Activated T-cell treated with anti-CD3 and anti-CD28 coated beads for 4 hours (primary cell): ENCODE measurements around the gene PDLIM4.

Experiments
- DNase-seq: peaks from one replicate; pipeline ENCODE4 v3.0.0-alpha.2; 2020

PDLIM4 gene, protein sequence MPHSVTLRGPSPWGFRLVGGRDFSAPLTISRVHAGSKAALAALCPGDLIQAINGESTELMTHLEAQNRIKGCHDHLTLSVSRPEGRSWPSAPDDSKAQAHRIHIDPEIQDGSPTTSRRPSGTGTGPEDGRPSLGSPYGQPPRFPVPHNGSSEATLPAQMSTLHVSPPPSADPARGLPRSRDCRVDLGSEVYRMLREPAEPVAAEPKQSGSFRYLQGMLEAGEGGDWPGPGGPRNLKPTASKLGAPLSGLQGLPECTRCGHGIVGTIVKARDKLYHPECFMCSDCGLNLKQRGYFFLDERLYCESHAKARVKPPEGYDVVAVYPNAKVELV

GRCh38 chr5:132257131-132258101 is at the start of gene PDLIM4:
TSS of gene PDLIM4 (plus strand) at chr5:132257696. CDS start at chr5:132257735, 39 bp downstream.
- no peak for DNase-seq

DNA sequence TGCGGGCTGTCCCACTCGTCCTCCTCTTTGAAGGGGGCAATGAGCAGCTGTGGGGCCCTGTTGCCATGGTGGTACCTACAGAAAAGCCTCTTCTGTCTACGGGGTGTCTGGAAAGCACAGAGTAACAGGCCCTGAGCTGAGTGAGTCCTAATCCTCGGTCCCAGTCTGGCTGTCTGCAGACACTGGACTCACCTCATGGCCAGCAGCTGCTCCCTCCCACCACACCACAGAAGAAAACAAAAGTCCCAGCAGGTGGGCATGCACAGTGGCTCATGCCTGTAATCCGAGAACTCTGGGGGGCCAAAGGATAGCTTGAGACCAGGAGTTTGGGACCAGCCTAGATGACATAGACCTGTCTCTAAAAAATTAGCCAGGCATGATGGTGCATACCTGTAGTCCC is 49.7 kb upstream of the PDLIM4 start:
- no peak for DNase-seq

- DNase-seq = no peak
Measured at GRCh38 chr5:132209131-132209530, 48.4 kb upstream of the PDLIM4 start.

DNA sequence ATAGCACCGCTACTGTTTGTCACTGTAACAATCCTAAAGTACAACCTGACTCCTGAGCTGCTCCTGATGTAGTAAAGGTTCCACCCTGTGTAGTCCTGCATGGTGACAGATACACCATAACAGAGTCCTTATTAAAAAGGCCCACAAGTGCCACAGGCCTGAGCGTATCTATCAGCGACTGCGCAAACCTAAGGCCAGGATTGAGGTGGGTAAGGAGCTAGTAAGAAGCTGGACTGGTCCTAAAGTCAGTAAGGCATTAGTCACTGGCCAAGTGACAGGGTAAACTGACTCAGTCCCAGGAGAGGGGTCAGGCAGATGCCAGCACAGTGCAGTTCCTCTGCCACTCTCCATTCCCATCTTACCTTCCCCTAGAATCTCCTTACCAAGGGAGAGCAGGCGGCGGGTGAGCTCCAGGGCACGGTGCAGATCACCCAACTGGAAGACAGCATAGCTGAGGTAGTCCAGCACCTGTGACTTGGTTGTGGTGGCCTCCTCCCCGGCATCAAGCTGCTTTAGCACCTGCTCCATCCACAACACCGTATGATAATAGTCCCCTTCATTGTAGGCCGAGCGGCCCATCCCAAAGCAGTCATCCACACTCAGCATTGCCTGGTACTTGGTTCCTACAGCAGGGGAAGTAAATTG is 47.5 kb upstream of the PDLIM4 start:
- DNase-seq = no peak

- DNase-seq = no peak
Measured at GRCh38 chr5:132210944-132211343, 46.6 kb upstream of the PDLIM4 start.

DNA sequence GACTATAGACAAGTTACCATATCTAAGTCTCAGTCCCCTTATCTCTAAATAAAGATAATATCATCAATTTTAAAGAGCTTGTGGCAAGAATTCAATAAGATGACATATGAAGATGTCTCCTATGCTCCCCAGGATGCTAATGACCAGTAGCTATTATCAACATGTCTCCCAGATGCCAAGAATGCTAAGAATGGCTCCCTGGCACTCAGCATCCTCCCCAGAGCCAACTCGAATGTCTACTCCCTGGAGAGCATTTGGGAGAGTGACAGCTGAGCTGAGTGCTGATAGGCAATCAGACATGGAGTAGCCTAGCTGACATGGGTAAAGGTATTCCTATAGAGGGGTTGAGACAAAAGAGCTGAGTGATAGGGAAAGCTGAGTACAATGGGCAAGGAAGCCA is 45.7 kb upstream of the PDLIM4 start:
- DNase-seq = no peak

DNA sequence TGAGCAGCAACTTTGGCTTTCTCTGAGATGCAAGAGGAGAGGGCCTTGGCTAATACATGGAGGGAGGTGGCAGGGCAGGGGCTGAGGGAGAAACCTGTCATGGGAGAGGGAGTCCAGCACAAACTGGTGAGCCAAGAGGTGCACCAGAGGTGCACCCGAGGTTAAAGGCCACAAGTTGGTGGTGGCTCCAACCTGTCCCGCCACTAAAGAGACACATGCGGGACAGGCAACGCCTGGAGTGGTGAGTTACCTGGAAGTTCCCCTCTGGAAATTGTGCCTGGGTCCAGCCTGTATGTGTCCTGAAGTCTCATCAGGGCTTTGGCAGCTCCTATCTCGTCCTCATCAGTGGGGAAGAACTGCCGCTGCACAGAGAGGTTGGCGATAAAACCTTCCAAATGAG is 43.8 kb upstream of the PDLIM4 start:
- no peak for DNase-seq

- DNase-seq = no peak
Measured at GRCh38 chr5:132214491-132214890, 43.0 kb upstream of the PDLIM4 start.

- no peak for DNase-seq
Measured at GRCh38 chr5:132215329-132215728, 42.2 kb upstream of the PDLIM4 start.

GRCh38 chr5:132218321-132218720 is 39.2 kb upstream of the PDLIM4 start:
- no peak for DNase-seq

DNA sequence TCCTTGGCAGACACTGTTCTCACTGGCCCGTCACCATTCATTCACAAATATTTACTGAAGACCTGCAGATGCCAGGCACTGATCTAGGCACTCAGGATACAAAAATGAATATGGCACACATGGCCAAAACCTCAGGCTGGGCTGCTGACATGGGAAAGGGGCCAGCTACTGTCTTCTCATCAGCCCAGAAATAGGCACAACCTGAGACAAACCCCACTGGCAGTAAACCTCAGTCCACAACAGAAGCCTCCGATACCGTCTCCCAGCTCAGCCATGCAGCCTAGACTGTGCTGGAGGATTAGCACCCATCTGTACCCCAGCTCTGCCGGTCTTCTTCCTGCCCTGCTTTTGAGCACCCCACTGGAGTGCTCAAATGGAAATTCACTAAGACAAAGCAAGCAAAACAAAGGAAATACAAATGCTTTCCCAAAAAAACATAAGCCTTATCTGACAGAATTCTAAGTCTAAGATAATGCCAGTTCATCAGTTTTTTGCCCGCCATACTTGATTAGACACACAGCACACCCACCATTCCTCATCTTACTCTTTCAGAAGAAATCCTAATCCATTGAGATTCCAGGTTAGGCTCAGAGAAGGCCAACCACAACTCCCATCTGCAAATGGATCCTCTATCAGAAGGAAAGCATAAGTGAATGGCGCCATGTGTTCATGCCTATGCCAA is 38.1 kb upstream of the PDLIM4 start:
- DNase-seq = no peak

GRCh38 chr5:132219981-132220380 is 37.5 kb upstream of the PDLIM4 start:
- no peak for DNase-seq

- no peak for DNase-seq
Measured at GRCh38 chr5:132220491-132220890, 37.0 kb upstream of the PDLIM4 start.

GRCh38 chr5:132221781-132222648 is 35.5 kb upstream of the PDLIM4 start:
- DNase-seq = no peak

GRCh38 chr5:132222649-132223038 is 34.9 kb upstream of the PDLIM4 start:
- no peak for DNase-seq

DNA sequence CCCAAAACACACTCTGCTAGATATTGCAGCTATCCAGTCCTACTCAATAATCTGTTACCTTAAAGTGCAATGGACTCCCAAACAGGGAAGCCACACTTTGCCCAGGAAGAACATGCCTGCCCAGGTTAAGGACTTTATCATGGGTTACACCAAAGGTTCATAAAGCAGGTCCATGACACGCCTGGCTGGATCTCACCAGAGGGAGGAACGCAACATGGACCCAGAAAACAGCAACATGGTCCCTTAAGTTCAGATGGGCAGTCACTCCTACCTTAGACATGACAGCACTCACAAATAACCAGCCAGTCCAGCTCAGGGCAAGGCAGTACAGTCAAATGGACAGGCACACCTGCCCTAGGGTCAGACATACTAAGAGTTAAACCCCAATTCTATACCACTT is 33.6 kb upstream of the PDLIM4 start:
- DNase-seq = no peak

DNA sequence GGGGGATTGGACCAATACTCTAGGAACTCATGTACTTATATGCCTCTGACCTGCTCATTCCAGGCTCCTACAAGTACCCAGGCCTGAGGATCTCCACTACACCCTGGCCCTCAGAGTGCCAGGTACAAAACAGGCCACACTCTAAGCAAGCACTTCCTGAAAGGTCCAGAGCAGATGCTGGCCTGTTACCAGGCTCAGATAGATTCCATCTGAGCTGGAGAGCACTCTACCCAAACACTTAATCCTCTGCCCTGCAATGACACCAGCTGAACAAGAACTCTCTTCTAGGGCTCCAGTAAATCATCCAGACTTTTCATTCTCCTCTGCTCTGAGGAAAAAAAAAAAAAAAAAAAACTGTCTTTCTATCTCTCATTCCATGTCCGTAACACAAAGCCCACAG is 32.8 kb upstream of the PDLIM4 start:
- no peak for DNase-seq

DNA sequence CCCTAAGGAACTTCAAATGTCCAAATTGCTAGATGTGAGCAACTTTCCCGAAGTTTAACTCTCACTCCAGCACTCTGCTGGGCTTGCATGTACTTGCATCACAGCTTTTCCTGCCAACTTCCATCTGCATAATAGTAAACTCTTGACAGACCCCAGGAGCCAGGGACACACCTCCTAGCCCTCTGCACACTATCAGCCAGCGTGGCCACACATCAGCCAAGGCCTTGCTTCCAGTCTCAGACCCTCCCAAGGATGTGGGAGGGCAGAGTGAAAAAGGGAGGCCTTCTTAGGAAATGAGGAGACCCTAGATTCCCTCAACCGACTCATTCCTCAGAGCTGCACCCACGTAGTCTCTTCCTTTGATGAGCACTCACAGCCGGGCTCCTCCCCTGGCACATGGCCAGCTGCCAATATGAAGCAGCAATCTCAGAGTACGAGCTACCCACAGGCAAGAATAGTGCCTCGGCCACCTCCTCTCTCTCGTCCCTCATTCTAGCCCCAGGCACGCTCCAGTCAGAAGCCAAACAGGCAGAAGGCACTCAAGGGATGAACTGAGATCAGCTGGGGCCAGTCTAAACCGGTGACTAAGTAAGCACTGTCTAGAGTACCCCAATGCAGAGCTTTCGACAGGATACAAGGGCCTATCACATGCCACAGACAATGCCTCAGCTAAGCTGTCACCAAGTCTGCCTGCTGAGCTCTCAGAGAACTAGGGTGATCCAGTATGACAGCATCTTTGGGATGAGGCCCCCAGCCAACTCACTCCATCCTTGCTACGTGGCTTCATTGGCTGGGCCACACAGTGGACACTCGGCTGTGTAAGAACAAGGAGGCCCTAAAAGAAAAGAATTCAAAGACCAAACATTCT is 32.1 kb upstream of the PDLIM4 start:
- peak; percentile 33 for DNase-seq

GRCh38 chr5:132226516-132227234 is 30.8 kb upstream of the PDLIM4 start:
- DNase-seq = no peak

DNA sequence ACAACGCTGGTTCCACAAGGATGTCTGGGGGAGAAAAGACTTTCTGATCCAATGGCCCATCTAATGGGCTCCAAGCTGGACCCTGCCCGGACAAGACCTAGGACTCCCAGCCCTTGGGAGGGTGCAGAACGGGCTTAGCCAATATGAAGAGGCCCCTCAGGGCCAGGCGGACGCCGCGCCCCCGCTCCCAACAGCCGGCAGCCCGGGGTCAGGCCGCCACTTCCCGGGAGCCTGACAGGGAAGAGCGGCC is 30.3 kb upstream of the PDLIM4 start:
- DNase-seq = no peak
